ENCODE data around the gene NGEF.

Gene NGEF

DNA sequence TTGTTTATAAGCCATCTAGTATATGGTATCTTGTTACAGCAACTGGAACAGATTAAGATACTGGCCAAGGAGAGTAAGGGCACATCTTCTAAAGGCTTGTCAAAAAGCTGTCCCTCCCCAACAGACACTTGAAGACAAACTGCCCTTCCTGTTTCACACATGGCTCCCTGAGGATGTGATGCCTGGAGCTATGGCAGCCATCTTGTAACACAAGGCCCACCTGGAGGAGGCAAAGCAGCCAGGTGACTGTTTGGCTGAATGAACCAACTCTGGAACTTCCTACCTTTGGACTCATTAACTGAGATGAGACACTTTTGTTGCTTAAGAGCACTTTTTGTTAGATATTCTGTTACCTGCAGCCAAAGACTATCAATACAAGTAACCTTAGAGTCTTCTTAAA is 88.6 kb downstream of the NGEF start:
- Histone ChIP-seq H3K36me3 (ENCODE audit: control insufficient read depth in 4 of 4, insufficient read depth in 4 of 4, low read length in 3 of 4) (no peaks in the 10 kb centered on the region), H3K4me1 (ENCODE audit: control extremely low read depth in 1 of 4, control insufficient read depth in 4 of 4, insufficient read depth in 4 of 4, low read length in 3 of 4) (peaks cover 0 to 19% (median 11%) of the 10 kb centered on the region in 4 experiments), H3K27me3 (replicated peaks in 2 of 5; ENCODE audit: control insufficient read depth in 4 of 5, insufficient read depth in 5 of 5, low read length in 4 of 5) (peaks cover 13 to 82% (median 39%) of the 10 kb centered on the region in 5 experiments), H3K9me3 (ENCODE audit: control extremely low read depth in 1 of 5, control insufficient read depth in 4 of 5, insufficient read depth in 2 of 5, low read depth in 1 of 5, low read length in 4 of 5) (peaks cover 0 to 10% (median 5%) of the 10 kb centered on the region in 5 experiments), H3K4me3 (ENCODE audit: control insufficient read depth in 1 of 7, extremely low read depth in 1 of 7, insufficient read depth in 4 of 7, low read depth in 2 of 7, low read length in 6 of 7) (no peak overlapping the region), H3K27ac (ENCODE audit: insufficient read depth in 1 of 2, low read depth in 1 of 2, low read length in 2 of 2, poor library complexity in 1 of 2, severe bottlenecking in 2 of 2) (no peak overlapping the region)
- no peak for DNase-seq
- ChIA-PET POLR2A (no interaction called here), CTCF (no interaction called here)

DNA sequence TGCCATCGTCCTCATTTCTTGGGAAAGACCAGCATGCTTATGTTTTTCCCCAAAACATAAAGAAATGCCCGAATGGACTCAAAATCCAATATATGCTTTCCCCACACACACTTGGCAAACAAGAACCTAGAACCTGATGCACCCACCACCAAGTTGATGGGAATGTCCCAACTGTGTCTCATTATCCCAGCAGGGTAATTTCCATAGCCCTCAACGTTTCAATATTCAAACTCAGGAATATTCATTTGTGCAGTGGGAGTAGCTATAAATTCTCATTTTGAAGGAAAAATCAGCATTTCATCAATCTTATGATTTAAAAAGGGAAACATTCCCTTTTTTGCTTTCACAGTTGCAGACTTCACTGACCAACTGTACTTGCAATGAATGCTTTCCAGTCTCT is 92.3 kb downstream of the NGEF start:
- peaks cover 3 to 53% (median 29%) of the 10 kb centered on the region in 5 experiments for H3K27me3 ChIP-seq (replicated peaks in 2 of 5; ENCODE audit: control insufficient read depth in 4 of 5, insufficient read depth in 5 of 5, low read length in 4 of 5)
- no peaks in the 10 kb centered on the region for H3K4me1 ChIP-seq (ENCODE audit: control extremely low read depth in 1 of 4, control insufficient read depth in 4 of 4, insufficient read depth in 4 of 4, low read length in 3 of 4)
- ChIA-PET POLR2A (no interaction called here), CTCF (no interaction called here)
- H3K9me3 ChIP-seq (ENCODE audit: control extremely low read depth in 1 of 5, control insufficient read depth in 4 of 5, insufficient read depth in 2 of 5, low read depth in 1 of 5, low read length in 4 of 5) = peaks cover 0 to 6% (median 4%) of the 10 kb centered on the region in 5 experiments
- 90% methylated on average over 2 of the region's 3 CpGs for WGBS (ENCODE audit: insufficient coverage)
- no peak overlapping the region for H3K27ac ChIP-seq (ENCODE audit: insufficient read depth in 1 of 2, low read depth in 1 of 2, low read length in 2 of 2, poor library complexity in 1 of 2, severe bottlenecking in 2 of 2)
- H3K4me3 ChIP-seq (ENCODE audit: control insufficient read depth in 1 of 7, extremely low read depth in 1 of 7, insufficient read depth in 4 of 7, low read depth in 2 of 7, low read length in 6 of 7) = no peak overlapping the region
- no peaks in the 10 kb centered on the region for H3K36me3 ChIP-seq (ENCODE audit: control insufficient read depth in 4 of 4, insufficient read depth in 4 of 4, low read length in 3 of 4)
- DNase-seq = no peak

DNA sequence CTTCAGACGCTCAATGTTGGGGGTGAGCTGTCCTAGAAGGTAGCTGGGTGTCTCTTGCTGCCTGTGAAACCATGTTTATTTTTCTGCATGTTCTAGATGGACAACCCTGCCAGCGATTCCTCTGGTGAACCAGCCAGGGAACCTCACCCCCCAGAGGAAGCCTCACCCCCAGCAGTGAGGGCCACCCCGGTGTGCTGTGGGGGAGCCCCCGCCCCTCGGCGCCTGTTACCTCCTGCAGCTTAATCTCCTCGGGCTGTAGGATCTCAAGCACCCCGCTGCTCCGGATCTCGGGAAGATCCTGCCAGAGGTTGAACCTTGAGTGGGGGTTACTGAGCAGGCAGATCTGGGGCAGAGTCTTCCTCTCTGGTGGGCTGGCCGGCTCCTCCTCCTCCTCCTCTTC is 93.0 kb downstream of the NGEF start:
- no peak for DNase-seq
- Histone ChIP-seq H3K9me3 (ENCODE audit: control extremely low read depth in 1 of 5, control insufficient read depth in 4 of 5, insufficient read depth in 2 of 5, low read depth in 1 of 5, low read length in 4 of 5) (peaks cover 0 to 5% (median 3%) of the 10 kb centered on the region in 5 experiments), H3K27ac (ENCODE audit: insufficient read depth in 1 of 2, low read depth in 1 of 2, low read length in 2 of 2, poor library complexity in 1 of 2, severe bottlenecking in 2 of 2) (no peak overlapping the region), H3K4me3 (ENCODE audit: control insufficient read depth in 1 of 7, extremely low read depth in 1 of 7, insufficient read depth in 4 of 7, low read depth in 2 of 7, low read length in 6 of 7) (no peak overlapping the region), H3K27me3 (replicated peaks in 2 of 5; ENCODE audit: control insufficient read depth in 4 of 5, insufficient read depth in 5 of 5, low read length in 4 of 5) (peaks cover 3 to 46% (median 24%) of the 10 kb centered on the region in 5 experiments), H3K4me1 (ENCODE audit: control extremely low read depth in 1 of 4, control insufficient read depth in 4 of 4, insufficient read depth in 4 of 4, low read length in 3 of 4) (no peaks in the 10 kb centered on the region), H3K36me3 (ENCODE audit: control insufficient read depth in 4 of 4, insufficient read depth in 4 of 4, low read length in 3 of 4) (no peaks in the 10 kb centered on the region)
- 64% methylated on average over 10 of the region's 11 CpGs for WGBS (ENCODE audit: insufficient coverage)
- POLR2A ChIA-PET = no interaction called here
- CTCF ChIA-PET = interaction anchor here (1.1 kb wide), 1 partner anchor 186 kb away, joined by 3 read pairs; no protein-coding TSS in a partner anchor

DNA sequence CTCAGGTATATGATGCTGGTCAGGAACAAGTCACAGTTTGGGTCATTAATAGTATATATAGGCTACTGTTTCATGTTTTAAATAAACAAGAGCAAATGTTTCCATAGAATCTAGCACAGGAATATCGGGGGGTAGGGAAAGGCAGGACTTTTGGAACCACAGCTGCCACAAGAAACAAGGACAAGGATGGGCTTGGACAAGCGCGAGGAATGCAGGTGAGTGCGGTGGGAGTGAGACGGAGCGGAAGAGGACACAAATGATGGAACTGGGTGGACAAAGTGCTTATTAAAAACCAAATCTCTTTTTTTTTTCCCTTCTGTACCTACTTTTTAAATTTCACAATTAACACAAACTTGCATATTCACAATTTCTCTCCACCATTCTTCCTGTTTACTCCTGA is 93.9 kb downstream of the NGEF start:
- WGBS (ENCODE audit: insufficient coverage) = 100% methylated on average over 1 of the region's 6 CpGs

DNA sequence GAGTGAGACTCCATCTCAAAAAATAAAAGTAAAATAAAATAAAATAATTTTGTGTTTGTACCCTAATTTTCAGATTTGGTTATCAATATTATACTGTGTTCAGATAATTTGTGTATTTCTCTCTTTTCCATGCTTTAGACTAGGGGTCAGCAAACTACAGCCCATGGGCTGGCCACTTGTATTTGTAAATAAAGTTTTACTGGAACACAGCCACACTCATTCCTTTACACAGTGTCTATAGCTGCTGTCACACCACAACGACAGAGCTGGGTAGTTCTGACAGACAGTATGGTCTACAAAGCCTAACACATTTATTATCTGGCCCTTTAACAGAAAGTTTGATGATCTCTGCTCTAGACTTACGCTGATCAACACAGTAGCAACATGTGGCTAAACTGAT is 99.2 kb downstream of the NGEF start:
- peaks cover 2 to 13% (median 6%) of the 10 kb centered on the region in 5 experiments for H3K27me3 ChIP-seq (replicated peaks in 2 of 5; ENCODE audit: control insufficient read depth in 4 of 5, insufficient read depth in 5 of 5, low read length in 4 of 5)
- WGBS (ENCODE audit: insufficient coverage) = no CpG with 5 or more reads among the region's 2 CpGs
- H3K36me3 ChIP-seq (ENCODE audit: control insufficient read depth in 4 of 4, insufficient read depth in 4 of 4, low read length in 3 of 4) = no peaks in the 10 kb centered on the region
- no peak overlapping the region for H3K4me3 ChIP-seq (ENCODE audit: control insufficient read depth in 1 of 7, extremely low read depth in 1 of 7, insufficient read depth in 4 of 7, low read depth in 2 of 7, low read length in 6 of 7)
- no peaks in the 10 kb centered on the region for H3K4me1 ChIP-seq (ENCODE audit: control extremely low read depth in 1 of 4, control insufficient read depth in 4 of 4, insufficient read depth in 4 of 4, low read length in 3 of 4)
- CTCF ChIA-PET = no interaction called here
- POLR2A ChIA-PET = no interaction called here
- DNase-seq = no peak
- no peak overlapping the region for H3K27ac ChIP-seq (ENCODE audit: insufficient read depth in 1 of 2, low read depth in 1 of 2, low read length in 2 of 2, poor library complexity in 1 of 2, severe bottlenecking in 2 of 2)
- H3K9me3 ChIP-seq (ENCODE audit: control extremely low read depth in 1 of 5, control insufficient read depth in 4 of 5, insufficient read depth in 2 of 5, low read depth in 1 of 5, low read length in 4 of 5) = peaks cover 0 to 9% (median 4%) of the 10 kb centered on the region in 5 experiments

More for the DNA sequence above, 93.9 kb downstream of the NGEF start:
- Histone ChIP-seq H3K4me1 (ENCODE audit: control extremely low read depth in 1 of 4, control insufficient read depth in 4 of 4, insufficient read depth in 4 of 4, low read length in 3 of 4) (no peaks in the 10 kb centered on the region), H3K27me3 (replicated peaks in 2 of 5; ENCODE audit: control insufficient read depth in 4 of 5, insufficient read depth in 5 of 5, low read length in 4 of 5) (peaks cover under 1 to 37% (median 26%) of the 10 kb centered on the region in 5 experiments), H3K36me3 (ENCODE audit: control insufficient read depth in 4 of 4, insufficient read depth in 4 of 4, low read length in 3 of 4) (no peaks in the 10 kb centered on the region), H3K9me3 (ENCODE audit: control extremely low read depth in 1 of 5, control insufficient read depth in 4 of 5, insufficient read depth in 2 of 5, low read depth in 1 of 5, low read length in 4 of 5) (peaks cover 0 to under 1% (median 0%) of the 10 kb centered on the region in 5 experiments), H3K27ac (ENCODE audit: insufficient read depth in 1 of 2, low read depth in 1 of 2, low read length in 2 of 2, poor library complexity in 1 of 2, severe bottlenecking in 2 of 2) (no peak overlapping the region), H3K4me3 (ENCODE audit: control insufficient read depth in 1 of 7, extremely low read depth in 1 of 7, insufficient read depth in 4 of 7, low read depth in 2 of 7, low read length in 6 of 7) (no peak overlapping the region)
- ChIA-PET CTCF (interaction anchor here (1.1 kb wide), 1 partner anchor 187 kb away, joined by 3 read pairs; no protein-coding TSS in a partner anchor), POLR2A (no interaction called here)
- no peak for DNase-seq

GRCh38 chr2:232911712-232912277 is 101.3 kb downstream of the NGEF start:
- ChIA-PET POLR2A (no interaction called here), CTCF (no interaction called here)
- Histone ChIP-seq H3K36me3 (ENCODE audit: control insufficient read depth in 4 of 4, insufficient read depth in 4 of 4, low read length in 3 of 4) (no peaks in the 10 kb centered on the region), H3K4me1 (ENCODE audit: control extremely low read depth in 1 of 4, control insufficient read depth in 4 of 4, insufficient read depth in 4 of 4, low read length in 3 of 4) (no peaks in the 10 kb centered on the region), H3K27me3 (replicated peaks in 2 of 5; ENCODE audit: control insufficient read depth in 4 of 5, insufficient read depth in 5 of 5, low read length in 4 of 5) (peaks cover 2 to 10% (median 4%) of the 10 kb centered on the region in 5 experiments), H3K27ac (ENCODE audit: insufficient read depth in 1 of 2, low read depth in 1 of 2, low read length in 2 of 2, poor library complexity in 1 of 2, severe bottlenecking in 2 of 2) (no peak overlapping the region), H3K9me3 (ENCODE audit: control extremely low read depth in 1 of 5, control insufficient read depth in 4 of 5, insufficient read depth in 2 of 5, low read depth in 1 of 5, low read length in 4 of 5) (peaks cover 0 to 9% (median 4%) of the 10 kb centered on the region in 5 experiments), H3K4me3 (ENCODE audit: control insufficient read depth in 1 of 7, extremely low read depth in 1 of 7, insufficient read depth in 4 of 7, low read depth in 2 of 7, low read length in 6 of 7) (no peak overlapping the region)
- DNase-seq = no peak
- no CpG with 5 or more reads among the region's 1 CpG for WGBS (ENCODE audit: insufficient coverage)

- ChIA-PET POLR2A (no interaction called here), CTCF (no interaction called here)
- H3K4me1 ChIP-seq (ENCODE audit: control extremely low read depth in 1 of 4, control insufficient read depth in 4 of 4, insufficient read depth in 4 of 4, low read length in 3 of 4) = no peaks in the 10 kb centered on the region
- no peak for DNase-seq
- no peak overlapping the region for H3K27ac ChIP-seq (ENCODE audit: insufficient read depth in 1 of 2, low read depth in 1 of 2, low read length in 2 of 2, poor library complexity in 1 of 2, severe bottlenecking in 2 of 2)
- no peak overlapping the region for H3K4me3 ChIP-seq (ENCODE audit: control insufficient read depth in 1 of 7, extremely low read depth in 1 of 7, insufficient read depth in 4 of 7, low read depth in 2 of 7, low read length in 6 of 7)
- no peaks in the 10 kb centered on the region for H3K36me3 ChIP-seq (ENCODE audit: control insufficient read depth in 4 of 4, insufficient read depth in 4 of 4, low read length in 3 of 4)
- H3K9me3 ChIP-seq (ENCODE audit: control extremely low read depth in 1 of 5, control insufficient read depth in 4 of 5, insufficient read depth in 2 of 5, low read depth in 1 of 5, low read length in 4 of 5) = peaks cover 0 to 9% (median 4%) of the 10 kb centered on the region in 5 experiments
- H3K27me3 ChIP-seq (replicated peaks in 2 of 5; ENCODE audit: control insufficient read depth in 4 of 5, insufficient read depth in 5 of 5, low read length in 4 of 5) = peaks cover 0 to 5% (median 2%) of the 10 kb centered on the region in 5 experiments
- WGBS (ENCODE audit: insufficient coverage) = 97% methylated on average over 4 of the region's 6 CpGs
Measured at GRCh38 chr2:232910376-232910775, 102.7 kb downstream of the NGEF start.

Data from common myeloid progenitor, CD34-positive (primary cell).